HEK293T (cell line): Measurements from ENCODE around the gene SMARCAL1.

ENCODE experiments used
- CTCF ChIA-PET: fragments of 350-600 bp; formaldehyde crosslinking; extraction: SDS; loops from one replicate; lab custom pipeline; 2021; ENCODE audit warnings: antibody characterized with exemption, inconsistent platforms; lab: Yijun Ruan, JAX
- POLR2A ChIA-PET: fragments of 350-600 bp; formaldehyde crosslinking; extraction: SDS; loops from one replicate; lab custom pipeline; 2020; ENCODE audit warnings: antibody characterized with exemption, inconsistent platforms; lab: Yijun Ruan, JAX
- DNase-seq: peaks from one replicate; pipeline ENCODE4 v3.0.0; 2012; ENCODE audit warnings: mixed read lengths; ENCODE audit errors: extremely low spot score
- ARNT ChIP-seq: fragments of 450-650 bp; IDR thresholded peaks from 2 replicates; pipeline ENCODE4 v1.6.1; 2017; ENCODE audit warnings: mild to moderate bottlenecking
- BHLHE40 ChIP-seq: fragments of 450-650 bp; IDR thresholded peaks from 2 replicates; pipeline ENCODE4 v1.6.1; 2016; ENCODE audit warnings: mild to moderate bottlenecking, moderate library complexity, borderline replicate concordance
- CTBP1 ChIP-seq: fragments of 450-650 bp; IDR thresholded peaks from 2 replicates; pipeline ENCODE4 v1.6.1; 2016; ENCODE audit warnings: borderline replicate concordance
- ELF4 ChIP-seq: fragments of 450-650 bp; IDR thresholded peaks from 2 replicates; pipeline ENCODE4 v1.6.1; 2017; ENCODE audit warnings: antibody characterized with exemption
- FOXA1 ChIP-seq: fragments of 450-650 bp; IDR thresholded peaks from 2 replicates; pipeline ENCODE4 v1.6.1; 2016; ENCODE audit warnings: mild to moderate bottlenecking
- FOXK2 ChIP-seq: fragments of 450-650 bp; IDR thresholded peaks from 2 replicates; pipeline ENCODE4 v1.6.1; 2016; ENCODE audit warnings: mild to moderate bottlenecking
- FOXM1 ChIP-seq: fragments of 450-650 bp; IDR thresholded peaks from 2 replicates; pipeline ENCODE4 v1.6.1; 2017; ENCODE audit warnings: mild to moderate bottlenecking, borderline replicate concordance
- HDGF ChIP-seq: fragments of 450-650 bp; IDR thresholded peaks from 2 replicates; pipeline ENCODE4 v1.6.1; 2017; ENCODE audit warnings: antibody characterized with exemption, borderline replicate concordance
- L3MBTL2 ChIP-seq: fragments of 450-650 bp; conservative IDR thresholded peaks from 2 replicates; pipeline ENCODE4 v1.6.1; 2016; ENCODE audit warnings: mild to moderate bottlenecking
- LEF1 ChIP-seq: fragments of 450-650 bp; IDR thresholded peaks from 2 replicates; pipeline ENCODE4 v1.6.1; 2017; ENCODE audit warnings: mild to moderate bottlenecking, borderline replicate concordance
- NFRKB ChIP-seq: fragments of 450-650 bp; IDR thresholded peaks from 2 replicates; pipeline ENCODE4 v1.6.1; 2016; ENCODE audit warnings: mild to moderate bottlenecking, moderate library complexity
- SP1 ChIP-seq: fragments of 450-650 bp; IDR thresholded peaks from 2 replicates; pipeline ENCODE4 v1.6.1; 2017
- SUZ12 ChIP-seq: fragments of 450-650 bp; IDR thresholded peaks from 2 replicates; pipeline ENCODE4 v1.6.1; 2016; ENCODE audit warnings: mild to moderate bottlenecking
- TARDBP ChIP-seq: fragments of 450-650 bp; IDR thresholded peaks from 2 replicates; pipeline ENCODE4 v1.6.1; 2016
- ZNF384 ChIP-seq: fragments of 450-650 bp; IDR thresholded peaks from 2 replicates; pipeline ENCODE4 v1.6.1; 2016
- TF ChIP-seq, protein P1 (sequence below): fragments of 450-650 bp; IDR thresholded peaks from 2 replicates; pipeline ENCODE4 v1.6.1; 2016

SMARCAL1 gene

DNA sequence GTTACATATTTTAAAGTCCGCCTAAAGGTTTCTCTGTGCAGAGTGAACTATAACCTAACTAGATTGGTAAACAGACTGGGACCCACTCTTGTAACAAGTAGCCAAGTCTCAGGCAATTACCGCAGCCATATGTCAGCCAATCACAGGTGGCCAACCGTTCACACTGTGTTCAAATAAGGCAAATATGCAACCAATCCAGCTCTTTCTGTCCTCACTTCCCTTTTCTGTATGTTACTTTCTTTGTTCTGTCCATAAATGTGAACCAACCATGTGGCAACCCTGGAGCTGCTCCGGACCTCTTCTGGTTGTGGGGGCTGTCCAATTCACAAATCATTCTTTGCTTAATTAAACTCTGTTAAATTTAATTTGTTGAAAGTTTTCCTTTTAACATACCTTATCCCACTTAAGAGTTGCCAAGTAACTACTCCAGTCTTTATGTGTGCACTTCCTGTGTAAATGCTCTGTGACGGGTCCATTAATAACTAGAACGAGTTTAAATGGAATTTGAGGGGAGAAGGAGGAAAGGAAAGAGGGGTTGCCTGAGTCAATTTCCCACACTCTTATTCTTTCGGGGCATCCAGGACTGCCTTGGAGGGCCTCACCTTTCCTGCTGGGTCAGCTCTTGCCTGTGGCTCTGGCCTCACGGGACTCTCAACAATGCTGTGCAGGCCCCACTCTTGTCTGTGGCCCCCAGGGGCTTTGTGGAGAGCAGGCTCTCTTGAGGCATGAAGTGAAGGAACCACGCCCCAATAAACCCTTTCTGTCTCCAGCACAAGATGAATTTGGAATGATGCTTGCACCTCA is 79.7 kb downstream of the SMARCAL1 start:
- CTCF ChIA-PET: no interaction called here
- TF ChIP-seq TARDBP: no peak
- no peak for TF ChIP-seq FOXM1
- TF ChIP-seq FOXA1: no peak
- TF ChIP-seq NFRKB: no peak
- no peak for TF ChIP-seq ELF4
- no peak for TF ChIP-seq FOXK2
- no peak for TF ChIP-seq BHLHE40
- TF ChIP-seq ZNF384: no peak
- no peak for TF ChIP-seq L3MBTL2
- TF ChIP-seq ARNT: no peak
- TF ChIP-seq SUZ12: no peak
- no peak for TF ChIP-seq LEF1
- TF ChIP-seq HDGF: no peak
- no peak for TF ChIP-seq SP1
- TF ChIP-seq CTBP1: no peak
- TF ChIP-seq, protein P1, sequence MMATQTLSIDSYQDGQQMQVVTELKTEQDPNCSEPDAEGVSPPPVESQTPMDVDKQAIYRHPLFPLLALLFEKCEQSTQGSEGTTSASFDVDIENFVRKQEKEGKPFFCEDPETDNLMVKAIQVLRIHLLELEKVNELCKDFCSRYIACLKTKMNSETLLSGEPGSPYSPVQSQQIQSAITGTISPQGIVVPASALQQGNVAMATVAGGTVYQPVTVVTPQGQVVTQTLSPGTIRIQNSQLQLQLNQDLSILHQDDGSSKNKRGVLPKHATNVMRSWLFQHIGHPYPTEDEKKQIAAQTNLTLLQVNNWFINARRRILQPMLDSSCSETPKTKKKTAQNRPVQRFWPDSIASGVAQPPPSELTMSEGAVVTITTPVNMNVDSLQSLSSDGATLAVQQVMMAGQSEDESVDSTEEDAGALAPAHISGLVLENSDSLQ: no peak
- no peak for DNase-seq
- POLR2A ChIA-PET: interaction anchor here (1.2 kb wide), 1 partner anchor 13 kb away, joined by 3 read pairs; no protein-coding TSS in a partner anchor

DNA sequence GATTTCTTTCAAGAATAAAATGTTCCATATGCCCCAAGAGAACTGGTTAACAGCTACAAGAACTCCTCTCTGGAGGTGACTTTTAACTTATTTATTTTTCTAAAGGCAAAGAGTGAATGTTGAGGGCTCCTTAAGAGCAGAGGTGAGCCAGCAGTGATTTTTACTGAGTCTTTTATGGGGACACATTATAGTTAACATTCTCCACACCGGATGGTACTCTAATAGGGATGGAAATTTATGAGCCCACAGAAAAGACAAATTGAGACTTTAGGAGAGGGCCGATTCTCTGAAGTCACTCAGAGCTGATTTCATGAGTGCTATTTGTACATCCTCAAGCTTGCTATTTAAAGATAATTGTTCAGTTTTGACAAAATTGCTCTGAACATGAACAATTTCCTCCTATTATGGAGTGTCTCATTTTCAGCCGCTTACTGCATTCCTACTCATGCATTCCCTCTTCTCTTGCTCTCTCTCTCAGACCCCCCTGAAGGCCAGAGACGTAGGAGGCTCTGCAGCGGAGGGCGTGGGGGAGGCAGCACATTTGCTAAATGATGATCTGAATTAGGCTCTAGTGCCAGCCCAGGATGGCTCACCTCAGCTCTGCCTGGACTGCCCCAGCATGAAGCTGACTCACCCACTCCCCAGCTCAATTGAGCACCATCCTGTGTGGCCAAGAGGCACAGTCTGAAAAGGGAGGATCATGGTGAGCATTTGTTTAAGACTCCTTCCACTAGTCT is 80.5 kb downstream of the SMARCAL1 start:
- TF ChIP-seq ELF4: no peak
- TF ChIP-seq FOXM1: no peak
- TF ChIP-seq LEF1: no peak
- no peak for TF ChIP-seq BHLHE40
- no peak for TF ChIP-seq SP1
- no peak for TF ChIP-seq ARNT
- no peak for TF ChIP-seq CTBP1
- TF ChIP-seq FOXK2: no peak
- no peak for TF ChIP-seq HDGF
- TF ChIP-seq, protein P1: no peak
- no peak for DNase-seq
- ChIA-PET CTCF (no interaction called here), POLR2A (interaction anchor here (1.2 kb wide), 1 partner anchor 12 kb away, joined by 3 read pairs; no protein-coding TSS in a partner anchor)

DNA sequence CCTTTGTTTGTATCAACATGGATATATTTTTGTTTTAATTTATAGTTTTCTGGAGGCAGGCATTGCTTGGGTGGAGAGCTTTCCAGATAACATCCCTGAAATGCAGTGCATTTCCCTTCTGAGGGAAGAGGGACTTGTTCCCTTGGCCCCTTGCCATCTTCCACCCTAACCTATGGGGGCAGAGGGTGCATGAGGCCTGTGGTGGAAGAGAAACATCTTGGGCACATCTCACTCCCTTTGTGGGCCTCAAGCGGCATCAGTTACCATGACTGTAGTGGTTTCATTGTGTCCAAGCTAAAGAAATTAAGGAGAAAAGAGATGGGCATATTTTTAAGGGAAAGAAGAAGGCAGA is 81.0 kb downstream of the SMARCAL1 start:
- DNase-seq: no peak
- ChIA-PET POLR2A (no interaction called here), CTCF (no interaction called here)
- TF ChIP-seq ZNF384 (no peak), CTBP1 (no peak), LEF1 (no peak), NFRKB (no peak), HDGF (no peak), FOXA1 (no peak), SP1 (no peak), ELF4 (no peak), FOXK2 (no peak), TARDBP (no peak), BHLHE40 (no peak), ARNT (no peak), SUZ12 (no peak), FOXM1 (no peak), L3MBTL2 (no peak)
- TF ChIP-seq, protein P1: no peak

DNA sequence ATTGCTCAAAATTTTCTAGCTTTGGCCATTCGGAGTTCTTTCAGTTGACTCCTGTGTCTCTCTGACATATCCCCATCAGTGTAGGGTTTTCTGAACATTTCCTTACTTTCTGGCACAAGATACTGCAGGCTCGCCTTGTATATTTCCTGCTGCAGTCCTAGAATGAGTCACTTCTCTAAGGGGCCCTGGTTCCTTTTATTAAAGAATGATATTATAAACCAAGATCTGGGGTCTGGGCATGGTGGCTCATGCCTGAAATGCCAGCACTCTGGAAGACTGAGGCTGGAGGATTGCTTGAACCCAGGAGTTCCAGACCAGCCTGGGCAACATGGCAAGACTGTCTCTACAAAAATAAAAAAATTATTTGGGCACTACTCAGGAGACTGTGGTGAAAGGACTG is 83.4 kb downstream of the SMARCAL1 start:
- TF ChIP-seq BHLHE40 (no peak), HDGF (no peak), FOXA1 (no peak), SUZ12 (no peak), ZNF384 (no peak), NFRKB (no peak), SP1 (no peak), ARNT (no peak)
- TF ChIP-seq, protein P1: no peak
- DNase-seq: no peak
- POLR2A ChIA-PET: no interaction called here
- CTCF ChIA-PET: interaction anchor here (0.6 kb wide), 1 partner anchor 186 kb away, joined by 3 read pairs; no protein-coding TSS in a partner anchor

DNA sequence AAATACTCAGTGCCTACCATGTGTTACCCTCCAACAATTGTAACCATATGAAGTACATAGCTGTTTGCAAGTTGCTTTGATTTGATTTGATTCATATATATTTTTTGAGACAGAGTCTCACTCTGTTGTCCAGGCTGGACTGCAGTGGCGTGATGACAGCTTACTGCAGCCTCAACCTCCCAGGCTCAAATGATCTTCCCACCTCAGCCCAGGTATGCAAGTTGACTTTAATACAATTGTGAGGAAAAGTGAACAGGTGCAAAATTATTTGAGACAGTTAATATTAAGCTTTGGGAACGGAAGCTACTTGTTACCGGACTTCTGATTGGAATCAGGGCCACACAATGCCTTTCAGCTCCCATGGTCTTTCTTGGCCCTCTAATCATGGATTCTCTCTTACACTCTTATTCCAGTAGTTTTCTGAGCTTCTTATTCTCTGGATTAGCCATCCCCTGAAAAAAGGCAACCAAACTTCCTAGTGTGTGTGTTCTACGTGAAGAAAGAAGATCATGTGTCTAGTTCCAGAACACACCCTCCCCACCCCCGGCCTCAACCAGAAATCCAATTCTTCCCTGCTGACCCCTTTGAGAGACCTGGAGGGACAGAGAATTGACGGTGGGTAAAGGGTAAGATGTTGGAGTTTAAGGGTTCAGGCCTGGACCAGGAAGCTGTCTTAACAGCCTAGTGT is 85.2 kb downstream of the SMARCAL1 start:
- DNase-seq: no peak
- no peak for TF ChIP-seq BHLHE40
- no peak for TF ChIP-seq LEF1
- no peak for TF ChIP-seq SP1
- no peak for TF ChIP-seq NFRKB
- no peak for TF ChIP-seq CTBP1
- TF ChIP-seq, protein P1: no peak
- no peak for TF ChIP-seq ARNT
- no peak for TF ChIP-seq SUZ12
- no peak for TF ChIP-seq HDGF
- no peak for TF ChIP-seq ELF4
- TF ChIP-seq FOXA1: no peak
- no peak for TF ChIP-seq FOXK2
- TF ChIP-seq FOXM1: no peak
- no peak for TF ChIP-seq L3MBTL2
- no peak for TF ChIP-seq TARDBP
- no peak for TF ChIP-seq ZNF384
- POLR2A ChIA-PET: interaction anchor here (0.6 to 1.7 kb wide), 3 partner anchors 31 to 1033 kb away, joined by 3 to 8 read pairs (median 3); no protein-coding TSS in a partner anchor
- CTCF ChIA-PET: no interaction called here
